ENCODE results near the gene CERS5. TPM values are rescaled to one million over a fixed set of nuclear protein-coding genes. Genes with fewer than 3 reads are reported as not detected.

CERS5 gene
- total RNA-seq, 6 donors from 2014 or later, result 21.0 to 40.4 (median 35.8) TPM

GRCh38 chr12:50100561-50100960 lies 66.6 kb downstream of the CERS5 start:
- peaks cover 30 to 64% (median 48%) of the 10 kb centered on the region in 4 donors for H3K36me3 ChIP-seq
- TF ChIP-seq EP300 (IDR thresholded peaks at IDR 0.05), result no peak
- WGBS, 2 donors, result 80 to 86% methylated on average over 2 to 3 of the region's 3 CpGs

DNA sequence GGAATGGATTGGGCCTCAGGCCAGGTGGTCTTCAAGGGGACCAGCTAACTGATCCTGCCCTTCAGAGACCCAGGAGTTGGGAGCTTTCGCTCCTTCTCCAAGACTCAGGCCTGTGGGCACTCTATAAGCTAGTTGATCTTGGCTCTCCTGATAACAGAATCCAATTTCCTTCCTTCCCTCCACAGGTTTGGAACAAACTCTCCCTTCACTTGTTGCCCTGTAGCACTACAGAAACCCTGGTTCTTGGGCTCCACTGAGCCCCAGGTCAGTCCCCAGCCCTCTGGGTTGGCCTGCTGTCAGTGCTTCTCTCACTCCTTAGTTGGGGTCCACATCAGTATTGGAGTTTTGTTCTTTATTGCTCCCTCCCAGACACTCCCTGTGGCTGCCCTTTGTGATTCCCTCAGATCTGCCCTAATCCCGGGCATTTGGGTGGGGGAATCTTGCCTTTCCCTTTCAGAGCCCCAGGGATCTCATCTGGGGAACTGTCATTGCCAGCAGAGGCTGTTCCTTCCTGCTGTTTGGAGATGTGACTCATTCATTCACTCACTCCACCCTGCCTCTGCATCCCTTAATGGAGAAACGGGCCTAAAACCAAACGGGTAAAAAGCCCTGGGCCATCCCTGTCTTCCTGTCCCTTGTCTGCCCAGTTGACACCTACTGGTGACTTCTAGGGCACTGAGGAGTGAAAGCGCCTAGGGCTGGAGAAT lies 67.7 kb downstream of the CERS5 start:
- Histone ChIP-seq H3K36me3 (peaks cover 41 to 75% (median 59%) of the 10 kb centered on the region in 4 donors), H3K27ac (no peak overlapping the region), H3K9me3 (no peaks in the 10 kb centered on the region), H3K4me1 (peaks cover 6 to 13% (median 11%) of the 10 kb centered on the region in 4 donors), H3K4me3 (no peak overlapping the region), H3K27me3 (no peaks in the 10 kb centered on the region)
- 76 to 80% methylated on average over 4 to 5 of the region's 5 CpGs for WGBS, 2 donors
- DNase-seq (no peak), ATAC-seq (ENCODE audit: low FRiP score in 2 of 2) (peak in 1 of 2 donors; percentile 61)
- TF ChIP-seq EP300 (IDR thresholded peaks at IDR 0.05) (no peak), POLR2AphosphoS5 (IDR thresholded peaks at IDR 0.05) (no peak), CTCF (IDR thresholded peaks at IDR 0.05) (no peak), POLR2A (IDR thresholded peaks at IDR 0.05) (no peak)

More at GRCh38 chr12:50100561-50100960, 66.6 kb downstream of the CERS5 start:
- Histone ChIP-seq H3K4me1 (peaks cover 8 to 15% (median 13%) of the 10 kb centered on the region in 4 donors), H3K27me3 (no peaks in the 10 kb centered on the region), H3K4me3 (no peak overlapping the region), H3K9me3 (no peaks in the 10 kb centered on the region), H3K27ac (no peak overlapping the region)
- no peak for ATAC-seq (ENCODE audit: low FRiP score in 2 of 2)
- no peak for DNase-seq

- no peak overlapping the region for H3K4me3 ChIP-seq
- H3K27ac ChIP-seq, result no peak overlapping the region
- no peak for DNase-seq
- peaks cover 46 to 90% (median 73%) of the 10 kb centered on the region in 4 donors for H3K36me3 ChIP-seq
- 91 to 96% methylated on average over 4 to 6 of the region's 6 CpGs for WGBS, 2 donors
- no peaks in the 10 kb centered on the region for H3K9me3 ChIP-seq
- no peaks in the 10 kb centered on the region for H3K27me3 ChIP-seq
- no peaks in the 10 kb centered on the region for H3K4me1 ChIP-seq
- no peak for ATAC-seq (ENCODE audit: low FRiP score in 2 of 2)
- TF ChIP-seq EP300 (IDR thresholded peaks at IDR 0.05) (no peak), POLR2AphosphoS5 (IDR thresholded peaks at IDR 0.05) (no peak)
These were observed 69.2 kb downstream of the CERS5 start for GRCh38 chr12:50097952-50098351.

- Histone ChIP-seq H3K27ac (no peak overlapping the region), H3K27me3 (no peaks in the 10 kb centered on the region), H3K4me3 (no peak overlapping the region), H3K9me3 (no peaks in the 10 kb centered on the region), H3K36me3 (peaks cover 34 to 90% (median 78%) of the 10 kb centered on the region in 4 donors), H3K4me1 (peaks cover 5 to 23% (median 9%) of the 10 kb centered on the region in 4 donors)
- 95 to 98% methylated on average over 5 of the region's 5 CpGs for WGBS, 2 donors
- DNase-seq (no peak), ATAC-seq (ENCODE audit: low FRiP score in 2 of 2) (no peak)
- no peak for TF ChIP-seq POLR2A (IDR thresholded peaks at IDR 0.05)
- TF ChIP-seq CTCF (IDR thresholded peaks at IDR 0.05), result no peak
- TF ChIP-seq POLR2AphosphoS5 (IDR thresholded peaks at IDR 0.05), result no peak
- no peak for TF ChIP-seq EP300 (IDR thresholded peaks at IDR 0.05)
These were observed 76.8 kb downstream of the CERS5 start for GRCh38 chr12:50090391-50090790.

DNA sequence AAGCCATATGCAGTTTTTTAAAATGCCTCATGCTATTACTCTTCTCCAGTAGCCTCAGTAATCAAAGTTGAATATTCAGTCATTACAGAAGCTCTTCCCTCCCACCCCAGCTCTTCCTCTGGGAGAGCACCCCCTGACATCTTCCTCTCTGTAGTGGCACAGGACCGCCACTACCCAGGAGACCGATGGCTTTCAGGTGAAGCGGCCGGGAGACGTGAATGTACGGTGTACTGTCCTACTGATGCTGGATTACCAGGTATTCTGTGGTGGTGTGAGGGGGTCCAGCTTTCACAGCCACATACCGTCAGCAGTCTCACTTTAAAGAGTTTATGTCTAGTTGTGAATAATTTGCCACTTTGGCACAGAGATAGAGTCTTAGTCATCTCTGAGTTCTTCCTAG lies 77.4 kb downstream of the CERS5 start:
- TF ChIP-seq POLR2A (IDR thresholded peaks at IDR 0.05) (no peak), CTCF (IDR thresholded peaks at IDR 0.05) (no peak), EP300 (IDR thresholded peaks at IDR 0.05) (no peak), POLR2AphosphoS5 (IDR thresholded peaks at IDR 0.05) (no peak)
- Histone ChIP-seq H3K4me1 (peaks cover 5 to 23% (median 9%) of the 10 kb centered on the region in 4 donors), H3K4me3 (no peak overlapping the region), H3K9me3 (no peaks in the 10 kb centered on the region), H3K36me3 (peaks cover 28 to 83% (median 71%) of the 10 kb centered on the region in 4 donors), H3K27ac (no peak overlapping the region), H3K27me3 (no peaks in the 10 kb centered on the region)
- DNase-seq, result no peak
- ATAC-seq (ENCODE audit: low FRiP score in 2 of 2), result no peak
- 93 to 99% methylated on average over 3 to 7 of the region's 7 CpGs for WGBS, 2 donors
